HG03280 (cell line): ENCODE results near the gene MKX.

Experiments
- ATAC-seq: cut with Tn5 transposase; IDR thresholded peaks from one replicate; pipeline ENCODE4 v1.9.1; 2021; ENCODE audit warnings: mild to moderate bottlenecking, moderate library complexity; ENCODE audit not compliant: unreplicated experiment

Gene MKX

DNA sequence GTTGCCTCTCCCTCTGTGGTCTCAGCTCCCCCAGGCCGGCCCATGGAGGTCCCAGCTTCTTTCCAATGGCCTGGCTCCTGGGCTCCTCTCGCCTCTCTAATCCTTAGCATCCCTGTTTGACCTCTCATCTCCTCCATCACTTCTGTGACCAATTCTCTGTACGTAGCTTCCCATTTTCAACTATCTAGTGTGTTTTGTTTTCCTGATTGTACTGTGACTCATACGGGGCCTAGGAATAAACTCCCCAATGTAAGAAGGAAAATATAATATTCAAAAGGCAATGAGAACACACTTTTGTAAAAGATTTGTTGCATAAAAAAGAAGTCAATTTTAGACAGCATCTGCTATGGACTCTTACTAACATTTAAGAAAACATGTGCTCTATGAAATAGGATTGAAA lies 90.3 kb downstream of the MKX start:
- no peak for ATAC-seq

GRCh38 chr10:27654284-27654683 lies 91.3 kb downstream of the MKX start:
- ATAC-seq, result no peak

DNA sequence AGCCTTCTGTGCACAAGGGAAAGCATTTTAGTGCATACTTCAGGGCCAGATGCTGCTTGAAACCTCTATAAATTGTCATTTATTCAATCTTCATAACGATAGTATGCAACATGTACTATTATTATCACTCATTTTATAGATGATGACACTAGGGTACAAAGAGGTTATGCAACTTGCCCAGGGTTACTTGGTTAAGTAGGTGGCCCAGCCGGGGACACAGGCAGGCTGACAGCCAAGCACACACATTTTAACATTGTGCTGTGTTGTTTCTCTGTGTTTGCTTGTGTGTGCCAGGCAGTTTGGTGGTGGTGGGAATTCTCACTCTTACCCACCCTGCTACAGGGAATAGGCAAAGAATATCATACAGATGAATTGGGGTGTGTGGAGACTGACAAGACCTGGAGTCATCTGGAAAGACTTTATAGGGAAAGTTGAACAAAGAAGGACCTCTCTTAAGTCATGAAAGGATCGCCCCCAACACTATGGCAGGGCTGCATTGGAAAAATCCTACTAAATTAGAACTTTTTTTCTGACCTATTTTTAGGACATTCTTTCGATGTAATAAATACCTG lies 98.9 kb downstream of the MKX start:
- no peak for ATAC-seq

DNA sequence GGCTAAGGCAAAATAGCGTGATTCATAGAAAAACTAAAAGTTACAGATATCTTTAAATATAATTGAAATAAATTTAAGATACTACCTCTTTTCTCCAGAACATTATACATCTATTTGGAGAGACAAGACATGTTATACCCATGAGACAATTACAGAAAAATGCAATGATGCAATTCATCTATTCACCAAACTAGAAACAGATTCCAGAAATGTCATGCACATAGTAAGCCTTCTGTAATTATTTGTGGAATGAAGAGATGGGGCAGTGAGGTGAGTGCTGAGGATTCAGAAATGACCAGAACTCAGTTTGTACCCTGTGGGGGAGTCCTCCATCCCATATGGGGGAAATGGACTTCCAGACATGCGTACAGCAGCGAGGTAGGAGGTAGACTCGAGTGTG lies 99.4 kb downstream of the MKX start:
- ATAC-seq, result no peak

GRCh38 chr10:27644307-27644939 lies 101.2 kb downstream of the MKX start:
- no peak for ATAC-seq

DNA sequence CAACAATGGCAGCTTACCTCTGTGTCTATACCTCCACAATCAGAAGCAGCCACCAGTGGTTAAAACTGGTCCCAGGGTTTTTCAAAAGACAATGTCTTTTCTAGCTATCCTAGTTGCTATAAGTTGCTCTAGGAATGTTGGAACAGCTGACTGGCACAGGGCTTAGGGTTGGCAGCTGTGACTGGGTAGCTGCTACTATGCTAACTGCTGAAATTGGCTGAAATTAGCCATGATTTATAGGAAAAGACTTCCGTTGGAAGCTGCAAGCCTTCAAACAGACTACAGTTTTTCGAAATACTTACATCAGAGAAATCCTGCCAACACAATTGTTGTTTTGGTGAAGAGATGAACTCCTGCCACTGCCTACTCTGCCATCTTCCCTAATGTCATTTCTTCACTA lies 102.3 kb downstream of the MKX start:
- no peak for ATAC-seq

DNA sequence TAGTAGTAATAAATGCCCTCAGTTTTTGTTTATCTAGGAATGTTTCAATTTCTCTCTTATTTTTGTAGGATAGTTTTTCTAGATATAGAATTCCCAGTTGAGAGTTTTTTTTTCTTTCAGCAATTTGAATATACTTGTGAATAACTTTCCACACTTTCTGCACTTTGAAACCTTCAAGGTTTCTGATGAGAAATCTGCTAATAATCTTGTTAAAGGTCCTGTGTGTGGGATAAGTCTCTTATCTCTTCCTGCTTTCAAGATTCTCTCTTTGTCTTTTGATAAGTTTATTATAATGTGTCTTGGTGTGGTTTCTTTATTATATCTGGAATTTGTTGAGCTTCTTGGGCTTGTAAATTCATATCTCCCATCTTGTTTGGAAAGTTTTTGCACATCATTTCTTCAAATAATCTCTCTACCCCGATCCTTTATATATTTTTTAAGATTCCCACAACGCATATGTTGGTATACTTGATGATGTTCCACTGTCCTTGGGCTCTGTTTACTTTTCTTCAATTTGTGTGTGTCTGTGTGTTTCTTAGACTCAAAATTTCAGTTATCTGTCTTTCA lies 103.5 kb downstream of the MKX start:
- no peak for ATAC-seq

DNA sequence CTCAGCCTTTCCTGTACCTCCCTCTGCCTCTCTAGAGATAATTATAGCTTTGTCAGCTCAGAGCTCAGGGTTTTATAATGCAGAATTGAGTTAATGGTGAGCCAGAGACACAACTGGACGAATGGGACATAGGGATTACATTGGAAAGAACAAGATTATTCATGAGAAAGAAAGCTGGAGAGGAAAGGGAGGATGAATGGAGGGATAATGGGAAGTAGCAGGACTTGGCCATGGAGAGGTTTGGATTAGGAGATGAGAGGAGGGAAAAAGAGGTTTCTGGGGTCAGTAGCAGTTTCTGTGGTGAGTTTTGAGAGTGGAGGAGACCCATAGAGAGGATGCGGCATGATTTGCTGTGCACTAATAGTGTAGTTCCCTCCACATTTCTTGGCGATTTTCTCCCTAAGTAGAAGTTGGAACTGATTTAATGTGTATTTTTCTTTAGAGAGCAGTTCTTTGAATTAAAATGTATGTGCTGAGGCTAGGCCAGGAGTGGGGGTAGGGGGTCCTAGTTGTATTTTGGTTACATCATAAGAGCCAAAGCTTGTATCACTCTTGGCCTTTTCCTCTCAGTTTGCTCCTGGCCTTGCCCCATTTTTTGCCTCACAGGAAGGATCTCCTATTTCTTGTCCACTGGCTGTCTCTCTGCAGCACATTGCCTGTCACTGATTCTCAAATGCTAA lies 107.4 kb downstream of the MKX start:
- no peak for ATAC-seq

DNA sequence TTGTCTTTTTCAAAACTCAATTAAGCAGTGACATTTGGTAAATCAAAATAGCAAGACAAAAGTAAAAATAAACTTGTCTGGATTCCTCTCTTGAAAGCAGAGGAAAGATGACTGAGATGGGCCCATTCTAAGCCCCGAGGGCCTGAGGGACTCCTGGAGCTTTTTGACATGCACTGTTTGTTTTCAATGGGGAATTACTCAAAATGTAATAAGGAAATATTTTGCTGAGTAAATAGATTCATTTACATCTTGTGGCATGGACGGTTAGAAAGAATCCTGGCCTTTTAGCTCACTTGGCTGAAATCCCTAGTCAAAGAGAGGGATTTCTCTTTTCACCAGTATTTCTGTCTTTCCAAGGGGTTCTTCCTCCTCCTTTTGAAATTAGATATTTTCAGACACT lies 108.0 kb downstream of the MKX start:
- ATAC-seq, result no peak

GRCh38 chr10:27636816-27637215 lies 108.8 kb downstream of the MKX start:
- ATAC-seq, result no peak

GRCh38 chr10:27635699-27636270 lies 109.8 kb downstream of the MKX start:
- no peak for ATAC-seq

GRCh38 chr10:27635290-27635689 lies 110.3 kb downstream of the MKX start:
- ATAC-seq, result no peak

DNA sequence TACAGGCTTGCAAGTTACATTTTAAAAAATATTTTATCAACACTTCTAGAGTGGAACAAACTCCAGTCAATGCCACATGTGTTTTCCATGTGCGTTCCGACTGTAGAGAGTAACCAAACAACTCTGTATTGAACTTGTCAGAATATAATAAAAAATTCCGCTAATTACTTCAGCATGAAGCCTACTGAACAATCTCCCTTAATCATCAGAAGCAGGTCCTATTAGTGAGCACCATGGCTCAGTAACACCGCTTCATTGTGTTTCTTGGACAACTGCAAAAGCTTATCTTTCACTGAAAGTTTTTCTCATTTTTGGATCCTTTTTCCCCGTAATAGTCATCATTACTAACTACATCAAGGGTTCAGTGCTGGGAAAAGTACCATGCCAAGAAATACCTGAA lies 117.0 kb downstream of the MKX start:
- ATAC-seq, result no peak

- no peak for ATAC-seq
Measured at GRCh38 chr10:27626890-27627289, 118.7 kb downstream of the MKX start.

DNA sequence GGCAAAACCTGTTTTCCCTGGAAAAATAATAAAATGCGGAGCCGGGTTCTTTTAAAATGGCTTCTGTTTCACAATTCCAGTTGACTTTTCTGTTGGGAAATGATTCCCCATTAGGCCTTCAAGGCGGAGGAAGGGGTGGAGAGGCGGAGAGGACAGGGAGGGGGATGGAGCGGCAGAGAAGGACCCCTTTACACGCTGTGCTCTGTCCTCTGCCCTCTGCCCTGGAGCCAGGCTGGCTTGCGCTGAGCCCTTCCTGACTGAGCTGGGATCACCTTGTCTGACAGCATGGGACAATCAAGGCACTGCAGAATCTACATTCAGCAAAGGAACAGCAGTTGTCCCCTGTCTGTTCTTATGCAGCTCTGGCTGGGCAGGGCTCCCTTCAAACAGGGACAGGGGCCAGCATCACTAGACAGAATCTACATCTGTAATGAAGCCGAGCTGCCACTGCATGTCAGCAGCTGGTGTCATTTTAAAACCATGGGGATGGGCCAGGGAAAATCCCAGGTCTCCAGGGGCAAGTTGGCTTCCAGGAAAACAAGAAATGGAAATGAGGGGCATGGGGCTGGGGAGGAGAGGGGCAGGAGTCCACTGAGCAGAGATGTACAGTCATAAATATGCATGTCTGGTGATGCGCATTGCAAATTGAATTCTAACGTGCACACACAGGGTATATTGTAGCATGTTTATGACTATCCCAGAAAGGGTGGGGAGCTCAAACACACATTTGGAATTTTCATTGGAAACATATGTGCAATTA lies 120.0 kb downstream of the MKX start:
- no peak for ATAC-seq

DNA sequence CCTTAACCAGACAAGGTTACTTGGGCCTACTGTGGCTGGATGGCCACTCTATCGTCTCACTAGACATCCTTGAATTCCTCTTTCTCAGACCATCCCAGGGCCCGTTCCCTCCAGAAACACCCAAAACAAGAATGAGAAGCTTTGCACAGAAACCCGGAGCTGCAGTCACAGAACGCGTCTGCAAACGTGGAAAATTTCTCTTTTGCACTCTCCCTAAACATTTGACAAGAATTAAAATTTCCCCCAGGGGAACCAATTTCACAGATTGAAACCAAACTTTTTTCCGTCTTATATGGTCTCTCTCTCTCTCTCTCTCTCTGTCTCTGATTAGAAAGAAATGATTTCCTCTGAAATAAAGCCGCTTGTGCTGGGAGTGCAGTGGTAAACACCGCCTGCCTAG lies 120.7 kb downstream of the MKX start:
- ATAC-seq, result no peak
